Activated naive CD8-positive, alpha-beta T cell treated with anti-CD3 and anti-CD28 coated beads, Interleukin-2, amount 50 U/mL, for 16 hours (primary cell): ENCODE data around the gene PROZ.
A peak's percentile ranks its signal among the peaks of the same experiment; 100 is the strongest.

Source experiments
- DNase-seq: peaks from one replicate; pipeline ENCODE4 v3.0.0-alpha.2; 2020; ENCODE audit warnings: low read depth, low spot score

The PROZ gene

GRCh38 chr13:113205428-113205931 lies 47.0 kb downstream of the PROZ start:
- DNase-seq, result no peak

GRCh38 chr13:113207460-113207859 lies 49.0 kb downstream of the PROZ start:
- DNase-seq, result no peak

- DNase-seq, result no peak
These were observed 49.5 kb downstream of the PROZ start for GRCh38 chr13:113207890-113208420.

GRCh38 chr13:113208421-113209335 lies 50.2 kb downstream of the PROZ start, which contains the start of gene PCID2:
Gene PCID2 (minus strand): TSS chr13:113208669. CDS start chr13:113208634, 35 bp downstream.
- DNase-seq, result peak; percentile 80

- DNase-seq, result peak; percentile 40
These were observed 50.9 kb downstream of the PROZ start, which contains the start of gene CUL4A for GRCh38 chr13:113209336-113209758. Gene CUL4A (plus strand): TSS chr13:113209613. CDS start chr13:113209628, 15 bp downstream.

GRCh38 chr13:113209759-113210421 lies 51.4 kb downstream of the PROZ start:
- DNase-seq, result peak; percentile 46

GRCh38 chr13:113210833-113211232 lies 52.4 kb downstream of the PROZ start:
- DNase-seq, result no peak

GRCh38 chr13:113211774-113212173 lies 53.3 kb downstream of the PROZ start:
- no peak for DNase-seq

GRCh38 chr13:113216254-113217048 lies 58.0 kb downstream of the PROZ start:
- no peak for DNase-seq

GRCh38 chr13:113218586-113218985 lies 60.1 kb downstream of the PROZ start:
- no peak for DNase-seq

- no peak for DNase-seq
These were observed 61.0 kb downstream of the PROZ start for GRCh38 chr13:113219256-113219940.

GRCh38 chr13:113220141-113220598 lies 61.7 kb downstream of the PROZ start:
- DNase-seq, result no peak

GRCh38 chr13:113220877-113221276 lies 62.4 kb downstream of the PROZ start:
- no peak for DNase-seq
